ENCODE results near the gene RGS11.

- no peak for TF ChIP-seq CTCF (IDR thresholded peaks at IDR 0.05)
- no peak for TF ChIP-seq POLR2A (IDR thresholded peaks at IDR 0.05; ENCODE audit: low read depth)
- TF ChIP-seq POLR2AphosphoS5 (IDR thresholded peaks at IDR 0.05): no peak
- no peak for TF ChIP-seq EP300 (IDR thresholded peaks at IDR 0.05)
Measured at GRCh38 chr16:320206-320605, 44.5 kb upstream of the RGS11 start.
